GM21367 (cell line): ENCODE measurements around the gene ZNF335.
"Not testable (repeated sequence)": the region's sequence is repeated elsewhere in the genome, so short reads cannot be mapped to it uniquely, and the experiment has no call there.

Experiments
- ATAC-seq: cut with Tn5 transposase; IDR thresholded peaks from one replicate; pipeline ENCODE4 v1.9.1; 2021; ENCODE audit not compliant: unreplicated experiment

The ZNF335 gene

DNA sequence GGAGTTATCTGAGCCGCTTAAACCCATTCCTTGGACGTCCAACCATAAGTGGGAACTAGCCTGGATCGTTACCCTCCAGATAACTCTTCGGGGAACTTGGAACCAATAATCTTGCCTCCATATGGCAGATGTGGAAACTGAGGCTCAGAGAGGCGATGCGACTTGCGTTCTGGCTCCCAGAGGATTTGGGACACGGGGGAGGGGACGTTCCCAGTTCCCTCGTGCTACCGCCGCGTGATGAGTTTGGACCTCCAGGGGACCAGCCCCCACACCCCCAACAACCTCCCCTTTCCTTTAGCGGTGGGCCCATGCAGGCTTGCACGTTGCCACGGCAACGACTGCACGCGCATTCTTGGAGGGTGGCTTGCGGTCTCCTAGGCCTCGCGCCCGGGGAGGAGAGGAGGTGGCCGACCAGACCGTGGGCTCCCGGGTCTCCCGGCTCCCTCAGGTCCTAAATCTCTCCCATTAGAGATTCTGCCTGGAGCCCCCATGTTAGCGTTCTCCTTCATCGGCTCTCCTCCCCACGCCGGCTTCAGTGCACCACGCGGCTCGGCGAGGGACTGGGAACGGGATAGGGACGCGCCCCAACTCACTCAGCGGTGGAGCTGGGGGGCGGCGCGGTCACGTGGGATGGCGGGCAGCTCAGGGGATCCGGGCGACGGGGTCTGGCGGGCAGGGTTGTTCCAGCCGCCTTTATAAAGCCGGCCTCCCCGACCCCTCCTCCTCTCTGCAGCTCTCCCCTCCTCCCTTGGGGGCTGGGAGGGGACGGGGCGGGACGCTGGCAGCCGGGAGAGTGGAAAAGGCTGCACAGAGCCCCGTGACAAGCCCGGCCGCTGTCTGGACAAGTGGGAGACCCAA is 60.3 kb downstream of the ZNF335 start, which contains the start of gene PLTP:
Gene PLTP, minus strand, starts transcription at position 670 of the 858 bp plus-strand sequence. CDS start 703 bp downstream, outside the sequence.
- no peak for ATAC-seq

DNA sequence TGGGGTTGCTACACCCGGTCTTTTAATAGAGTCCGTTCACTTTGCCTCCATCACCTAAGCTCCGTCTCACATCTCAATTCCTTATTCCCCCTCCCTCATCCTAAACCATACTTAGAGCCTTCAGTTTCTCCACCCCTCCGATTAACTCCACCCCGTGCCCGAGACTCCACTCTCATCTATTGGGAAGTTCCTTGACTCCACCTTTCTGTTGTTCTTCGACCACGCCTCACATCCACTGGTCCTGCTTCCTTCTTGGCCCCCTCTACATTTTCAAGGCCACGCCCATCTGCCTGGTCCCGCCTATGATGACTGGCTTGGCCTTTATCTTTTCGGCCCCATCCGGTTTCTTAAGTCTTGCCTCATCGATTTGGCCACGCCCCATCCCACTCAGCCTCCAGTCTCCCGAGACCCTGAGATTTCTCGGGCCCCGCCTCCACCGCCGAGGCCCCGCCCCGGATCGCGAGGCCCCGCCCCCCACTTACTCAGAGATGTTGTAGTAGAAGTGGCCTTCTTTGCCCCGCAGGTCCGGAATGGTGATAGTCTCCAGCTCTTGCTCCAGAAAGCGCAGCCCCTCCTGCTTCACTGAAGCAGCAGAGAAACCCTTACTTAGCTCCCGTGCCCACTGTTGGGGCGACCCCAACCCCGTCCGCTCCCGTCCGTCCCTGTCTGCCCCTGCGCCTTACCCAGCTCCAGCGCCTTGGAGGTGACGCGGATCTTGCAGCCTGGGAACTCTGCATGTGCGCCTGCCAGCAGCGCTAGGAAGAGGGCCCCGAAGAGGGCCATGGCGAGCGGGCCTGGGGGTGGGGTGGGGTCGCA is 61.1 kb downstream of the ZNF335 start:
- peak; percentile 69 for ATAC-seq

DNA sequence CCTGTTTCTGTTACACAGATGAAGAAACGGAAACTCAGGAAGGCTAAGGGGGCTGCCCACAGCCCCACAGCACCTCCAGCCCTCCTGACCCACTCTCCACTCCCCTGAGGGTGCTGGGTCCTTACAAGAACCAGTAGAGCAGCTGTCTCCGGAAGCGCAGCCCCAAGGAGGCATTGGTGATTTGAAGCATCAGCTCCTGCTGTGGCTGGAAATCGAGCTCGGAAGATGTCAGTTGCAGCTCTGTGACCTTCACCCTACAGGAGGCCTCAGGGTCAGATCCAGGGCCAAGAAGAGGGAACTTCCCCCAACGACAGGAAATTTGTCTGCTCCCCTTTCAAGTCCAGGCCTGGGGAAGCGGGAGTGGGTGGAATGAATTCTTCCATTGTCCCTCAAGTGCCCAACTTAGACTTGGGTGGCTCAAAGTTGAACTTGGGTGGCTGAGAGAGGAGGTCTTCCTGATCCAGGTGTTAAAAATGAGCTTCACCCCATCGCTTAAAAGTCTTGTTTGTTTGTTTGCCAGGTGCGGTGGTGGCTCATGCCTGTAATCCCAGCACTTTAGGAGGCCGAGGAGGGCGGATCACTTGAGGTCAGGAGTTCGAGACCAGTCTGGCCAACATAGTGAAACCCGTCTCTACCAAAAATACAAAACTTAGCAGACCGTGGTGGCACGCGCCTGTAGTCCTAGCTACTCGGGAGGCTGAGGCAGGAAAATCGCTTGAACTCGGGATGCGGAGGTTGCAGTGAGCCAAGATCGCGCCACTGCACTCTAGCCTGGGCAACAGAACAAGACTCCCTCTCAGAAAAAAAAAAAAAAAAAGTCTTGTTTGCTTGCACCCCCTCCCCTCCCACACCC is 62.0 kb downstream of the ZNF335 start:
- ATAC-seq: no peak

DNA sequence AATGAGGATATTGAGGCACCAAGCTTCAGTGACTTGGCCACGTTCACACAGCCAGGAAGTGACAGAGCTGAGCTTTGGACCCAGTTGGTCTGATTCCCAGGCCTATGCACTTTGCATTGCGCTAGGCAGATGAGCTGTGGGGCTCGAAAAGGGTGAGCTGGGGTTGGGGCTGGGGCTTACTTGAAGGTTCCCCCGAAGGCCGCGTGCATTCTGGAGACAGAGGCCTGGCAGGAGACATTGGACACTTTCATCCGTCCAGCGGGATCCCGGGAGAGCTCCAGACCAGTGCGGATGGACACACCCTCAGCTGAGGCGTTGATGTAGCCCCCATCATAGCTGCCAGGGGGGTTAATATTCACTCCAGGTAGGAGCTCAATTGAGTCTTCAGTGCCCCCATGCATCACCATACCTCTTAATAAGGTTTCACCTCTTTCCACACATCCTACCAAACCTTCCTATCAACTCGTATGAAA is 62.6 kb downstream of the ZNF335 start:
- no peak for ATAC-seq

DNA sequence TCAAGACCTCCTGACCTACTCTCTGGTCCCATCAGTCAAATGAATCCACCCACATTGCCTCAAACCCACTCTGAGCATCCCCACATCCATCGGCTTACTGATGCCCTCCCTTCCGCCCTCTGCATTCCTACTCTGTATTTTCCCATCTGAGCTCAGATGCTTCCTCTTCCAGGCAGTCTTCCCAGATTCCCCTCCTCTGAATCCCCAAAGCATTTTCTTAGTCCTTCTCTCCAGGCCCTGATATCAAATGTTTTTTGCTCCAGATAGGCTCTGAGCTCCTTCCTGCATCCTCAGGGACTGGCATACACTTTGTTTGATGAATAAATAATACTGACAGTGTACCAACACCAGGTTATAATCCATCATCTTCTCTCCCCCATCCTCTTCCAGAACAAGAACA is 63.9 kb downstream of the ZNF335 start:
- ATAC-seq: no peak

DNA sequence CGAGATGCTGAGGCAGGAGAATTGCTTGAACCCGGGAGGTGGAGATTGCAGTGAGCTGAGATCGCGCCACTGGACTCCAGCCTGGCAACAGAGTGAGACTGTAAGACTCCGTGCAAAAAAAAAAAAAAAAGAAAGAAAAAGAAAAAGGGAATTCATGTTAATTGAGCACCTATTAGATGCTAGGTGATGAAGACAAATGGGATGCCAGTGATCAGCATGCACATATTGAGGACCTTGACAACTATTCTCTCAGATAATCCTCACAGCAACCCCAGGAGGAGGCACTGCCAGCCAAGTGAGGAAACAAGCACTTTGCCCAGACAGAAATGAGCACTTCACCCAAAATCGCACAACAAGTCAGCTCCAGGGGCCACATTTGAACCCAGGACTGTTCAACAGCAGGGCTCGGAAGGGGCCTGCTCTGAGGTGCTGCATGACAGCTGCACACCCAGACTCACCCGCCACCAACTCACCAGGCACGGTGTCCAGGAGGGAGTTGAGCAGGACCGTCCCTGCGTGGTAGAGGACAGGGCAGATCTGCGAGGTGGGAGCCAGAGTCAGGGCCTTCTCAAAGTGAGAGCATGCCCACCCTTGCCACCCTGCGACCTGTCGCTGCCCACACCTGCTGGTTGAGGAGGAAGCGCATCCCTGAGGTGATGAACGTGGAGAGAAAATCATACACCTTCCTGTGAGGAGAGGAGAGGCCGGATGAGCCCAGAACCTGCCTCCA is 64.6 kb downstream of the ZNF335 start:
- ATAC-seq: no peak

DNA sequence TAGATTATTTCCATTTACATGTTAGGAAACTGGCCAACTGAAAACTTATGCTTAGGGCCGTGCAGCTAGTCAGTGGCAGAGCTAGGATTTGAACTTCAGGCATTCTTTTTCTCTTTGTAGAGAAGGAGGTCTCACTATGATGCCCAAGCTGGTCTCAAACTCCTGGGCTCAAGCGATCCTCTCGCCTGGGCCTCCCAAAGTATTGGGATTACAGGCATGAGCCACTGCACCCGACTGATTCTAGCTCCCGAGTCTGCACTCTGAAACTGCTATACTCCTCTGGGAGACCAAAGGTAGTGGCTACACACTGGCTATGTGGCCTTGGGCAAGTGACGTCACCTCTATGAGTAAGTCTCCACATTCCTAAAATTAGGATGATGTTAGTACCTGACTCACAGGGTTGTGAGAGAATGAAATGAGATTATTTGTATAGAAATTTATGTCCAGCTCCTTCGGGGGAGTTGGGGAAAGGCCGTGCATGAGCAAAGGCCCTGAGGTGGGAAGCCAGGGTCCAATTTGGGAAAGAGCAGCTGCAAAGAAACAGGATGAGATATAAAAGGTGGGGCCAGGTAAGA is 66.4 kb downstream of the ZNF335 start:
- no peak for ATAC-seq

DNA sequence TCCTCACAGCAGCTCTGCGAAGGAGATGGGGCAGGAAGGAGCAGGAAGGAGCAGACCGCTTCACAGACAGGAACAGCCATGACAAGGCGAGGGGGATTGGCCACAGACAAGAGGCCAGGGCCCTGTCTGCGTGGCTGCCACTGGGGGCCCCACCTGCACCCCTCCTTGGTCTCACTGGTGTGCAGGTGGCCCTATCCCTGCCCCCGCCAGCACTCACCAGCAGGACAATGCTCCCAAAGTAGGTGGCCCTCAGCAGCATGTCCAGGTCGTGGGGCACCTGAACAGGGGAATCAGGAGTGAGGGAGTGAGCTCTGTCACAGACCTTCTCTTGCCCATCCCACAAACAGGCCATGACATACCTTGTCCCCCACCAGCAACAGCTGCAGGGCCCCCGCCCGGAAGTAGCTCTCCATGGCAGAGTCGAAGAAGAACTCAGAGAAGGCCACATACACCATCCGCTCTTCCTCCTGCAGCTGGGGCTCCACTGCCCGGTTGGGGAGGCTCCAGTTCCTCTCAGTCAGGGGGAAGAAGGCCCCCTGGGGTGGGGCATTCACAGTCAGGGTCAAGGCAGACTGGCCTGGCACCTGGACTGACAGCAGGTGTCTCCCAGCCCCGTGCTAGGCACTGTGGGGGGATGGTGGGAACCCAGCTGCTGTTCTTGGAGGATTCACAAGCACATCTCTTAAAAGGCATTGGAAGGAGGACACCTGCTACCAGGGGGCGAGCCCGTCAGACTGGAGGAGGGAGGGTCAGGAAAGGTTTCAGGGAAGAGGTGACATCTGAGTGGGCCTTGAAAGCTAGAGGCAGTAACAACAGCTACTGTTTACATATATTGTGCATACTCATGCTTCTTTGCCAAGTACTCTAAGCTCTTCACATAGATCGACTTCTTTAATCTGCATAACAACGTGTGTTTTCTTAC is 67.2 kb downstream of the ZNF335 start:
- ATAC-seq: no peak

DNA sequence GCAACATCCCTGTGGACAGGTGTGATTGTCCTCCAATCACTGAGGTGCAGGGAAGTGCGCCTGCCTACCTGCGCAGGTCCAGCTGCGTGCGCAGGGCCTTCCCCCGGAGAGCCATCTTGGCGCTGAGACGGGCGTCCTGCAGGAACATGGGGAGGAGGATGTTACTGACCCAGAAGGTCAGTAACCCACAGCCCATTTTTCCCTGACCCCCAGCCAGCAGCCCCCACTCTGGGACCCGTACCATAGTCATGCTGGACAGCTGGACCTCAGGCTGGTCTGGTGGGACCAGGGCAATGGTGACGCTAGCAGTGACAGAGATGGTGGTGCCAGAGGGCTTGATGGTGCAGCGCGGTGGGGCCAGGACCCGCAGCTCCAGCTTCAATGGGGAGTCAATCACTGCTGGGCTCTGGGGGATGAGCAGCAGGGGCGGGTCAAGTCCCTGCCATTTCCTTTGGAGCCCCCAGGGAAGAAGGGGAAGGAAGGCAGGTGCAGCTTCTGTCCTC is 69.8 kb downstream of the ZNF335 start:
- ATAC-seq: no peak

DNA sequence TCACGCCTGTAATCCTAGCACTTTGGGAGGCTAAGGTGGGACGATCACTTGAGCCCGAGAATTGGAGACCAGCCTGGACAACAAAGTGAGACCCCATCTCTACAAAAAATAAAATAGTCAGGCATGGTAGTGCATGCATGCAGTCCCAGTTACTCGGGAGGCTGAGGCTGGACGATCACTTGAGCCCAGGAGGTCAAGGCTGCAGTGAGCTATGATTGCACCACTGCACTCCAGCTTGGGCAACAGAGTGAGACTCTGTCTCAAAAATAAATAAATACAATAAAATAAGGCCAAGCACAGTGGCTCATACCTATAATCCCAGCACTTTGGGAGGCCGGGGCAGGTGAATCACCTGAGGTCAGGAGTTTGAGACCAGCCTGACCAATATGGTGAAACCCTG is 70.7 kb downstream of the ZNF335 start:
- not testable (repeated sequence) for ATAC-seq

DNA sequence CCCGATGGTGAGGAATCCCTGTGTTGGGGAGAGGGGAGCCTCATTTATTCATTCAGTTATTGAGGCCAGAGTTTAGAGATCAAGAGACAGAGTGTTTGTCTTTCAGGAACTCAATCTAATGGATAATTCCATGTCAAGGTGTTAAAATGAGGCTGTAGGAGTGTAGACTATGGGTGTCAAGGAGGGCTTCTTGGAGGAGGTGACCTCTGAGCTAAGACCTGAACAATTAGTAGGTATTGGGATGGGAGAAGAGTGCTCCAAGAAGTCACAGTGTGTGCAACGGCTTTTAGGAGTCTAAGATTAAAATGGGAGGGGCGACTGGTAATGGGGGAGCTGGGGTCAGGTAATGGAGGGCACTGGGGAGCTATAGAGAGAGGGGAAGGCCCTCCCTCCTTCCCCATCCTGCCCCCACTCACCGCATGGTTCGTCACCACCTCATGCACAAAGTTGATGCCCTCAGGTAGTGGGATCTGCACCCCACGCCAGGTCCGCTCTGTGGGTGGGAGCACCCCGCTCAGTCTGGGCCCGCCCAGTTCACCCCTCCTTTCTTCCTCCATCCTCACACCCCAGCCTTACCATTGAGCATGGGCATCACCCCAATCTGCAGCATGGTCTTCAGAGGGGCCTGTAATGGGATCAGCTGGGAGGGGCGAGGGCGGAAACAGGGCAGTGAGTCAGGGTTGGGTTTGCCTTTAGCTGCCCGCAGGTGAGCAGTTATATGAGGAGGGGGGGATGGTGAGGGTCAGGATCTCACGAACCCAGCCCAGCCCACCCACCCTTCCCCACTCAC is 72.8 kb downstream of the ZNF335 start:
- no peak for ATAC-seq
